HuH-7 (cell line): Measurements from ENCODE around the gene CLCN5.
A peak's percentile ranks its signal among the peaks of the same experiment; 100 is the strongest.
"Not testable (repeated sequence)": the region's sequence is repeated elsewhere in the genome, so short reads cannot be mapped to it uniquely, and the experiment has no call there.

Experiments
- DNase-seq: peaks from one replicate; pipeline ENCODE4 v3.0.0; 2011; ENCODE audit warnings: low spot score

Gene CLCN5

DNA sequence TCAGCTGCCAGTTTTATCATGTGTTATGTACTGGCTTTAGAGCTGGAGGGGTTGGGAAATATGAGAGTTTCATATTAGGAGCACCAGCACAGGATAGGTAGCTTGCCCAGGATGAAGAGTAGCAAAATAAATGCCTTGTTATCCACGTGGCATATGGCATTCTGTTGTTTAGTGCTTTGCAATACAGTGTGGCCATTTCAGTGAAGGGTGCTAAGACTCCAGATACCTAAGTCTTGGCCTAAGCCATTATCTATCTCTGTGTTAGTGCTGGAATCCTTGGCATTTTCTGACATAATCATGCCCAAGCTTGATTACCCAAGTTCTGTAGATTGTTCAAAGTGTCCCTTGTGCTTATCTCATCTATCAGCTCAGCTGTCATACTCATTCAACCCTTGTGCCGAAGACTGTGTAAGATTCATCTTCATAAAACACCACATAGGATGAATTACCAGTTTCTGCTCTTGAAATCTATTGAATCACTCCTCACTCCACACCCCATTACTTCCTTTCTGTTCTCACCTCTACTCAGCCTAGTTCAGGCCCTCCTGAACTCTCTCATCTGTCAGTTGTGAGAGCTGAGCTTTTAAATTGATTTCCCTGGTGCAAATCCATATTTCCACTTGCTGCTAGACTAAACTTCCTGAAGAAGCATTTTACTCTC is 73.5 kb downstream of the CLCN5 start:
- DNase-seq: no peak

DNA sequence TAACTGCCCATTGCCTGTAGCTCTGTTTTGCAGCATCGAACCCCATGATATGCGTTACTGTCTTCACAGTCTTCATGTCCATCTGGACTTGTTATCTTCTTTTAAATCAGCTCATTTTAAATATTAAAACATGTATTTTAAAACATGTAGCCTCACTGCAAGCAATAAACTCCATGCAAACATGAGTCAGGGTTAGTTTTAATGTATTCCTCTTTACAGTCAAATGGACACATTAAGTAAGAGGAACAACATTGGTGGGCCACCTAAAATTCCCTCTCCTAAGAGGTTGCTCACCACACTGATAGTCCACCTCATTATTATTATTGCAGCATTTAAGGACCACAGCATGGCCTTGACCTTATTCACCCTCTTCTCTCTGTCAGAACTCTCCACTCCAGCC is 74.1 kb downstream of the CLCN5 start:
- DNase-seq: no peak

DNA sequence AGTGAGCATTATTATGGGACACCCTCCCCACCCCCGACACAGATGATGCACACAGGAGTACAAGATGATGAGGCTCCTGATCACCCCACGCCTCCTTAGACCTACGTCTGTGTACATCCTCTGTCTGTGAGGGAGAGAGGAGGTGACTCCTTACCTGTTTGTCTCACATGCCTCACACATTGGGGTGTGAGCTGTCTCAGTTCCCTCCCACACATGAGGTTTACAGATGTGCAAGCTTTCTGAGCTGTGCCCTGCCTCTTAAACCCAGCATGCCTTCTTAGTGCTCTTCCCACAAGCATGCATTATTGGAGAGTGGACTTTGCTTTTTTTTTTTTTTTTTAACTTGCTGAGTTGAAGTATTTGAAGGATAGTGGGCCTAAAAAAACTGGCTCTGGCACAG is 76.7 kb downstream of the CLCN5 start:
- no peak for DNase-seq

DNA sequence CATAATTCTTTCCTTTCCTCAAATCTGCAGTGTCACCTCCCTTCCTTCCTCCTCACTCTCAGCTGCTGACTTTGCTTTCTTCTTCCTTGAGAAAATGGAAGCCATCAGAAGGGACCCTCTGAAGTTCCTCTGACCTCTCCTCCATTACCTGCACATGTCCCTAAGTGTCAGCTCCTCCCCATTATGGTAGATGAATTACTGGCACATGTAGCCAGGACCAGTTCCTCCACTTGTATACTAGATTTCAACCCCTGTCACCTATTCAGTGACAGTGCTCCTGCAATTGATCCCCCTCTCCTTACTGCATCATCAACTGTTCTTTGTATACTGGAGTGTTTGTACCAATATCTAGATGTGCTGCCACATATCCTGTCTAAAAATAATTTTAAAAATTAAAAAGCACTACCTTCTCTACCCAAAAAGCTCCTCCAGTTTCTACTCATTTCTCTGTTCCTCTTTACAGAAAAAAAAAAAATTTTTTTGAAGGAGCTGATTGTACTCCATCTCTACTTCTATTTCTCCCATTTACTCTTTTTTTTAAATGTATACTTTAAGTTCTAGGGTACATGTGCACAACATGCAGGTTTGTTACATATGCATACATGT is 78.6 kb downstream of the CLCN5 start:
- DNase-seq: no peak

DNA sequence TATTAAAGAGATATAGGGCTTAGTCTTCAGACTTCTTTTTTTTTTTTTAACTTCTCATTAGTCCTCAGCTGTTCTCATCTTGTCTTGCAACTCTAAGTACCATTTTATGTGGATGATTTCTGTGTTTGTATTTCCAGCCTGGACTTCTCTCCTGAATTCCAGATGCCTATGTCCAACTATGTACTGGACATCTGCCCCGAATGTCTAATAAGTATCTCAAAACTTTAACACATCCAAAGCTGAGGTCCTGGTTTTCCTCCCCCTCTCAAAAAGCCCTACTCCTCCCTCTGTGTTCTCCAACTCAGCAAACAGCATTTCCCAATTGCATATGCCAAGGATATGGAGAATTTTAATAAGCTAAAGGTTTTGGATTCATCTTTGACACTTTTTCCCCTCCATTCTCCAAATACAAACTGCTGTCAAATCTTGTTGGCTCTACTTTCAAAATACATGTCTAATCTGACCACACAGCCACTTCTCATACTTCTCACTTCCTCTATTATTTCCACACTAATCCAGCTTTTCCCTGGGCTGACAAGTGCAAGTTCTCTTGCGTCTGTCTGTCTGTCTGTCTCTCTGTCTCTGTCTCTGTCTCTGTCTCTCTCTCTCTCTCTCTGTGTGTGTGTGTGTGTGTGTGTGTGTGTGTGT is 79.8 kb downstream of the CLCN5 start:
- no peak for DNase-seq

DNA sequence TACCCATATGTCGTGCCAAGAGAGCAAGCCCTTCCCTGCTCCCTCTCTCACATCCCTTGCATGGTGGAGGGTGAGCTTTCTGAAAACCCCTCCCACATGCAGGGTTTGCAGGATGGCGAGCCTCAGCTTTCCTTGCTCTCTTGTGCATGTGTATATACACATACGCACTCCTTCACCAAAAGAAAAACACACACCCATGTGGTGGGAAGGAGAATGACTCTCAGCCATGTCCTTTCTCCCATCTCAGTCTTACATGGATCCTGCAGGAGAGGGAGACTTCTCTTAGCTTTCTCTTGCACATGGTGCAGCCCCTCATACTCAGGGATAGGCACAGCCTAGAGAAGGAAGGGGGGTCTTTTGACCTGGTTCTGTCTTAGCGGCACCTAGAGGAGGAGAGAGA is 81.1 kb downstream of the CLCN5 start:
- no peak for DNase-seq

DNA sequence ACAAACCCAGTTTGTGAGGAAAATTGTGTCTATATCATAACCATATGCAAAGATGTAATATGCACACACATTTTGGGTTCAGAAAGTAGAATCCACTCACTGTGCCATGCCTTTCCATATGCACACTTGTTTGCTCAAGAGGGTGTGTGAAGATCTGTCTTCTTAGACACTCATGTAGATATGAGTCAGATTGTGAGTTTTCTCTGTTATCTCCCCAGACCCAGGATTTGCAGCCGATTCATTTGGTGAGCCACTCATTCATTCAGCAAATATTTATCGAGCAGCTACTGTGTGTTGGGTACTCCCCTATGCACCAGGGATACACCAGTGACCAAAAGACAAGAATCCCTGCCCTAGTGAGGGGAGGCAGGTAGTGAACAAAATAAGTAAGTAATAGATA is 81.5 kb downstream of the CLCN5 start:
- DNase-seq: no peak

DNA sequence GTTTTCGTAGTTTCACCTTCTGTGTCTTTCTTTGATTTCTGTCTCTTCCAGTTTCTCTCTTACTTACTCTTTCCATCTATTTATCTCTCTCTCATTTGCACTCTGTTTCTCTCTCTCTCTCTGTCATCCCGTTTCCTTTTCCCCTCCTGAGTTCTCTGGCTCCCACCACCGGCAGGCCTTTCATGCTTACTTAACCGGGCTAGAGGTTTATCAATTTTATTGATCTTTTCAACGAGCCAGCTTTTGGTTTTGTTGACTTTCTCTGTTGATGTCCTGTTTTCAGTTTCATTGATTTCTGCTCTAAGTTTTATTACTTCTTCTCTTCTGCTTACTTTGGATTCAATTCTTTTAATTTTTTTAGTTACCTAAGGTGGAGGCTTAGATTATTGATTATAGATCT is 103.2 kb downstream of the CLCN5 start:
- not testable (repeated sequence) for DNase-seq

DNA sequence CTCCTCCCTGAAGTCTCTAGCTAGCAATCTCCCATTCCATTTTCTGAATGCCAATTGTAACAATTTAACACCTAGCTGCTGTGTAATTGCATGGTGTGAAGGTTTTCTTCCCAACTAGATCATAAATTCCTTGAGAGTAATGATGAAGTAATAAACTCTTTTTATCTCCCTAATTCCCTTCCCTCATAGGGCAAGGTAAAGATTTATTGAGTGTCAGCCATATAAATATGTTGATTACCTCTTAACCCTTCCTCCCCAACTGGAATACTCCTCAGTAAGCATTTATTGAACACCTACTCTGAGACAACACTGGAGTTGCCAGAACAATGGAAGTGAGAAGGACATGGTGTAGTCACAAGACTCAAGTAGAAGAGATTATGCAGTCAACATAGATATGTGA is 112.7 kb downstream of the CLCN5 start:
- no peak for DNase-seq

DNA sequence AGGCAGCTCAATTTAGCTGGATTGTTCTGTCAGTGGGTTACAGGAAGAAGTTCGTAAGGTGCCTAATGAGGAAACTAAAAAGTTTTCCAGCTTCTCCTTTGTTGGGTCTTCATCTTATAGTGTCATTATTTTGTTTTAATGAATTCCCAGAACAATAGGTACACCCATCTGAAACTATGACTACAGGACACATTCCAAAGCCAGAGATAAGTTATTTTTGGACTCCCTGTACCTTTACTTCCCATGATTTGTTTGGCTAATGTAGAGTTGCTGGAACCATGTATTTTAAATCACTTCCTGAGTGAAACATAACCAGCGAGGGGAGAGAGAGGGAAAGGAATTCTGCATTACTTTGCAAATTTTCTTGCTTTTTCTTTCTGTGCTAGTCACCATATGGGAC is 114.0 kb downstream of the CLCN5 start:
- DNase-seq: no peak

DNA sequence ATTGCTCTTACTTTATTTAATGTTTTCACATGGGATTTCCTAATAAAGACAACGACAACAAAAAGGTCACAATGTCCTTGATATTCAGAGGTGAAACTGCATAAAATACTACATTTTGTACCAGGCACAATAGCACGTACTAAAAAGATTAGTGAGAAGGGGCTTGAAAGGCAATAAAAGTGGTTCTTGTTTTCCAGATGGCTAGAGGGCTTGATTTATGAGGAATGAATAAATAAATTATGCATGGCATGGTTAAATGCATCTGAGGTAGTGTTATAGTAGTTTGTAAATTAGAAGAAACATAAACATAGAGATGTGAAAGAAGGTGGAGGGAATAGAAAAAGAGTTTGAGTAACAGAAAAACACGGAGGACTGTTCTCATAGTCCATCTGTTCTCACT is 123.4 kb downstream of the CLCN5 start:
- no peak for DNase-seq

DNA sequence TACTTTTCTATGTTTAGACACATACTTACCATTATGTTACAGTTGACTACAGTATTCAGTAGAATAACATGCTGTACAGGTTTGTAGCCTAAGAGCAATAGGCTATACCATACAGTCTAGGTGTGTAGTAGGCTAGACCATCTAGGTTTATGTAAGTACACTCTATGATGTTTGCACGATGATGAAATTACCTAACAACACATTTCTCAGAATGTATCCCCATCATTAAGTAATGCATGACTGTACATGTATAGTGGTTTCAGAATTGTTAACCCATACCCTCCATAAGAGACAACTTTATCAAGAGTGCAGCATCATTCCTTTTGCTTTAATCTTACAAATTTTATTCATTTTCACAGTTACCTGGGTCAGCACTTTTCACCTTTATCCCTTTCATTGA is 126.8 kb downstream of the CLCN5 start:
- DNase-seq: no peak

DNA sequence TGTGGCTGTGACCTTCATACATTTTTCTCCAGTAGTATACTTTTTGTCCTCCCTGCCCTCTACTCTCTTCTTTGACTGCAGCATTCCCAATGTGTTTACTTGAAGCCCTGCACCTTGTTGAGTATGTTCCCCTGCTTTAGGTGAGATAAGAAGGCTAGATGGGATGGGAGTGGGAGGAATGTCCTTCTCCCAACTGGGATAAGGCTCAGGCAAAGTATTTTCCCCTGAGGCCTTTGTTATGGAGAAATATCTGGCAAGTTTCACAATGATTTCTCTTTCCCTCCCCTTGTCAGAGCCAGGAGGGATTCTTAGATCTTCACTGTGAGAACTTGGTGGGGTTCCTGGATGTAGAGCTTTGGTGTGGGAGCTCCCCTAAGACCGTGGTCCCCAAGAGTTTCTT is 131.8 kb downstream of the CLCN5 start:
- no peak for DNase-seq

DNA sequence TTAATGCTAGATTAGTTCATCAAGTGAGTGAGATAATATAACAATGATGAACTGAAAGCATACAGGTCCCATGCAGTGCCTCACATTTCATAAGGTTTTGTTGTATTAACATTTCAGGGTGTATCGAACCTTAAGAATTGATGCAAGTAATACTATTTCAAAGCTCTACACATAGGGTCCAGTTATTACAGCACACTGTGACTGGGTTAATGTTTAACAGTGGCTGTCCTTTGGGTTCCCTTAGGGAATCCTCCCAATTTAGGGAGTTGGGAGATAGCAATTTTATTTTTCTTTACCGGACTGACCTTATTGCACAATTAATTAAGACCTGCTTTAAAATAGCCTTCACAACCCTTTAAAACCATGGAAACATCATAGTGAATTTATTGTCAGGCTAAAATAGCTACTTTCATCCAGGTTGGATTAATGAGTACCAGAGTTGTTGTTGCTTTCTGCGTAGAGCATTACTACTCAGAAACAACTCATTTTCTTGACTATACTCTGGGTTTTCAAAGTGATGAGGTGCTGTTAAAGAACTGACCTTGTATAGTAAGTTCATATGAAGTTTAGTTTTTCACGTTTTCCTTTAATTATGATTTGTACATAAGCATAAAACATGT is 144.0 kb downstream of the CLCN5 start:
- peak; percentile 34 for DNase-seq

DNA sequence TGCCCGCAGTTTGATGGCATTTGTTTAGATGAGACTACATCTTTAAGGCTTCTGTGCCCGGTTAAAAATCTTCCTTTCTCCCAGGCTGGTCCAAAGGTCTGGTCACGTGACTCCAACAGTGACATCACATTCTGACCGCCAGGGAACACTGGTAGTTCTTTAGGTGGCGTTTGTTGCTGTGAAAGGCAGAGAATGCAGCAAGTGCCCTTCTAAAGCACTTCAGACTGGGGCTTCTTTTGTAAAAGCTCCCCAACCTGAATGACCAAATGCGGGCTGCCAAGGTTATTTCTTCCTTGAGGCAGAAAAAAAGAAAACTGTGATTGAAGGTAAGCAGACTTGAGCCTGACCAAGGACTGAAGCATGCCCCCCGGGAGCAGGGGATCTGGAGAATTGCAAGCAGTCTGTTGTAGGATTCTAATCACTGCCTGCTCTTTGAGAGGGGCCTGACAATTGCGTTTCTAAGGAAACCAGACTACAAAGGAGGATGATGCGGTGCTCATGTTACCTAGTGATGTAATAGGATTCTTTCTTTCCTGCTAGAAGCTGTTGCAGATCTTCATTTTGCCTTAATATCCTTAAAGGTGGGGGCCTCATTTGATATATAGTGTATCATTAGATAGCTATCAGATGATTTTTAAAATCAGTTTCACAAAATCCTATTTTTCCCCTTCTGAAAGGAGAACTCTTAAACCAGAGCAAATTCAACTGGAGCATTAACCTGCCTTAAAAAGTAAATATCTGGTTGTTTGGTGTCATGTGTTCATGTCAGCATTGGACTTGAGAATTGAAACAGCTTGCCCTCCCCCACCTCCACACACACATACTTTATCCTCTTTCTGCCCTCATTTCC is 145.3 kb downstream of the CLCN5 start:
- peak; percentile 72 for DNase-seq

DNA sequence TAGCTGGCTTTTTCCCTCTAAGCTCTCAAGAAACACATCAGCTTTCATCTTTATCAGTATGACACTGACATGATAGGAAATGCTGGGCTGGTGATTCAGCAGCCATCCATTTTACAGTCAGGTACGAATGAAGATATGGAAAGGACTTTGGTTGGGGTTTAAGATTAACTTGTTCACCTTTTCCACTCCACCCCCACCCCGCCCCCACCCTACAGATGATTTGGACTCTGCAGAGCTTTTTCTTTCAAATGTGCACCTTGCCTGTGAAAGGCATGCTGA is 145.8 kb downstream of the CLCN5 start:
- DNase-seq: no peak

DNA sequence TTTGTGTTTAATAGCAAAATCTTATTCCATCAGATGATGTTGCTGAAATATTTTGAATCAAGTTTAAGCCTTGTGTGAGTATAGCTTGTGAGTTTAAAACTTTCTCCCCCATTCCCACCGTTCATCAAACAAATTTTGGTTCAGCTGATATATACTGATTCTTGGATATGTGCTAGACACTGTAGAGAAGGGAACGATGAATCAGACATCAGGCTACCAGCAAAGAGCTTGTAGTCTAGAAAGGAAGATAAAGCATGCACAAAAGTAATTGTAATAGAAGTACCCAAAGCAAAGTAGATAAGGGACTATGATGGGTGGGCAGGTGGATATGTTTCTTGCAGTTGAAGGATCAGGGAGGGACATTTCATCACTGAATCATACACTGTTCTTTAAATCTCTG is 146.5 kb downstream of the CLCN5 start:
- no peak for DNase-seq

DNA sequence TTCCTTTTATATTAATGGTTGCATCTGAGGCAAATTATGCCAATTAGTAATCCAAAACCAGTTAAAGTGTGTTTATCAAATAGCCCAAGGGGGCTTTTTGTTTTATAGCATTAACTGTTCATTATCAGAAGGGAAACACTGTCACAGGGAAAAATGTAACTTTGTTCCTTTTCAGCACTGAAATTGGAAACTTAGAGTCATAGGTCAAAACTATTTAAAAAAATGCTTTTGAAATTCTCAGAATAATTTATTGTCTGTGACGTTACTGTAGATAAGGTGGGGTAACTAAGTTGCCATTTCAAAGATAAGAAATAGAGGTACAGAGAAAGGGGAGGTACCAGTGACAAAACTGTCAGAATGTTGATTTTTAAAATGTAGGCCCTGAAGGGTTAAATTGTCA is 149.1 kb downstream of the CLCN5 start:
- DNase-seq: no peak

DNA sequence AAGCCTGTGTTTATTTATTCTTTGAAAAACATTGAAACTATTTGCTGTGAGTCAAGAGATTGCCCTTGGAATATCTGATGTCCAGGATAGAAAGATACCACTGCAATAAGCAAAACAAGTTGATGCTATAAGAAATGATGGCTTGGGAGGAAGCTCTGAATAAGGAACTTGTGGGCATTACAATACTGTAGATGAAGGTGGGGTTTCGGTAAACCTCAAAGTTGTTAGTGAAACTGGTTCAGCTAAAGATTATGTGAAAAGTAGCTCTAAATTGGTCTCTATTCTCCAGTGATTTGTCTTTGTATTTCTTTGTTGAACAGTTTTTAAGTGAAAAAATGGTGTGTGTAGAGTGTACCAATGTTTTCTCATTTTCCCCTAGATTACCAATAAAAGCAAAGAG is 149.7 kb downstream of the CLCN5 start:
- no peak for DNase-seq

DNA sequence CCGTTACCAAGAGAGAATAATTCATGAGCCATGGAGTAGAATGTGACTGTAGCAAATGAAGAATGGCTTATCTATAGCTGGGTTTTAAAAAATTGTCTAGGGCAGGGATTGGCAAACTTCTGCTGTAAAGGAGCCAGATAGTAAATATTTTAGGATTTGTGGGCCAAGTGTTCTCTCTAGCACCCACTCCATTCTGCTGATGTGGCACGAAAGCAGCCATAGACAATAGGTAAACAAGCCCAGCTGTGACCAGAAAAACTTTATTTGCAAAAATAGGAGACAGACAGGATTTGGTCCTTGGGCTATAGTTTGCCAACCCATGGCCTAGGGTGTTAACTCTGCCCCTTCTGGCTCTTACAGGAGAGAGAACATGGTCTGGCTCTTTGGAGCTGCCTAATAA is 151.2 kb downstream of the CLCN5 start:
- DNase-seq: no peak

DNA sequence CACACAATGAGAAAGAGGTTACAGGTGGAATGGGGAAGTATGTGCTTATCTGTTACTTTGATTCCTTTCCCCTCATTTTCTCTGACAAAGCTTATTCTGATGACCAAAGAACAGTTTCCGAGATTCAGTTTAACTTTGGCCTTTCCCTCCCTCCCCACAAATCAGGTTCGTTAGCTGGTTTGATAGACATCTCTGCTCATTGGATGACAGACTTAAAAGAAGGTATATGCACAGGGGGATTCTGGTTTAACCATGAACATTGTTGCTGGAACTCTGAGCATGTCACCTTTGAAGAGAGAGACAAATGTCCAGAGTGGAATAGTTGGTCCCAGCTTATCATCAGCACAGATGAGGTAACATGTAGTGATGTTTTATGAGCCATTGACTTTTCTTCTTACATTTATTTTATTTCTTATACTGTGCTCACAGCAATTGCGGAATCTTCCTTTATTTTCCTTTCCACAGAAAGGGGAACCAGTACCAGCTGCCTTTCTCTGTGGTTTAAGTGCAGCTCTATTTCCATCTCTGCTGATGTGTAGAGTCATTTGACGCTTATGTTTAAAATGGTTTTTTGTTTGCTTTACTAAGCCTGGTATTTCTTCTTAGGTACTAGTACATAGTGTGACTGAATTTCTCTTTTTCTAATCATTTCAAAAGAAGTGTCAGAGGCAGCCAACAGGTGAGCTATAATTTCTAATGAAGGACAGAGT is 153.4 kb downstream of the CLCN5 start:
- no peak for DNase-seq

DNA sequence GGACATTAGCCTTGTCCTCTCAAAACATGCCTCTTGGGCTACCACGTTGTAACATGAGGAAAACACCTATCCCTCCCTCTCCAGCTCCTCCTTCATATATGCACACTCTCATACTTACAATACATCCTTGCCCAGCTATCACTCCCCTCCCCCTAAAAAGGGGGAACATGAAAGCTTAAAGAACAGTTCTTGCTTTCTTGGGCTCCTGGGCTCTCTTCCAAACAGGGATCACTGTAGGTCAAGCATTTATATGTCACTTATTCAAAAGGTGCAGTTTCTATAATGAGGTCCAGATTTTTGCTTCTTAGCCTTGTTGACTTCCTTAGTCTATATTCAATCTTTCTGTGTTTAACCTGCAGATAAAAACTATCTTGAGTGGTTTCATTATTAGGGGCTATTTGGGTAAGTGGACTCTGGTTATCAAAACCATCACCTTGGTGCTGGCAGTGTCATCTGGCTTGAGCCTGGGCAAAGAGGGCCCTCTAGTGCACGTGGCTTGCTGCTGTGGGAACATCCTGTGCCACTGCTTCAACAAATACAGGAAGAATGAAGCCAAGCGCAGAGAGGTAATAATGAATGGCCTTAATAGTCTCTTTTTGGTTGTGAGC is 159.0 kb downstream of the CLCN5 start:
- DNase-seq: no peak
